ENCODE results near the gene KIAA0930.
A peak's percentile ranks its signal among the peaks of the same experiment; 100 is the strongest.

KIAA0930 gene

GRCh38 chr22:45238957-45239680 is 1.6 kb downstream of the KIAA0930 start:
- no peak for DNase-seq (ENCODE audit: low read depth, low spot score)
- H3K27ac ChIP-seq: peak overlapping the region; percentile 62

- no peak overlapping the region for H3K27ac ChIP-seq
- DNase-seq (ENCODE audit: low read depth, low spot score): no peak
Observed at GRCh38 chr22:45238076-45238956, 2.4 kb downstream of the KIAA0930 start.

- DNase-seq (ENCODE audit: low read depth, low spot score): no peak
- no peak overlapping the region for H3K27ac ChIP-seq
Observed at GRCh38 chr22:45237065-45237990, 3.4 kb downstream of the KIAA0930 start.

GRCh38 chr22:45235851-45236342 is 4.8 kb downstream of the KIAA0930 start:
- no peak for DNase-seq (ENCODE audit: low read depth, low spot score)
- H3K27ac ChIP-seq: no peak overlapping the region

GRCh38 chr22:45235101-45235777 is 5.5 kb downstream of the KIAA0930 start:
- DNase-seq (ENCODE audit: low read depth, low spot score): no peak
- H3K27ac ChIP-seq: no peak overlapping the region

GRCh38 chr22:45233827-45234226 is 6.9 kb downstream of the KIAA0930 start:
- no peak for DNase-seq (ENCODE audit: low read depth, low spot score)
- H3K27ac ChIP-seq: no peak overlapping the region

- no peak overlapping the region for H3K27ac ChIP-seq
Observed at GRCh38 chr22:45233386-45233785, 7.3 kb downstream of the KIAA0930 start.

GRCh38 chr22:45231293-45231692 is 9.4 kb downstream of the KIAA0930 start:
- no peak for DNase-seq (ENCODE audit: low read depth, low spot score)
- peak overlapping the region; percentile 92 for H3K27ac ChIP-seq

More at GRCh38 chr22:45233386-45233785, 7.3 kb downstream of the KIAA0930 start:
- DNase-seq (ENCODE audit: low read depth, low spot score): no peak

- peak overlapping the region; percentile 92 for H3K27ac ChIP-seq
- DNase-seq (ENCODE audit: low read depth, low spot score): no peak
Observed at GRCh38 chr22:45230026-45230721, 10.5 kb downstream of the KIAA0930 start.

GRCh38 chr22:45229181-45229580 is 11.5 kb downstream of the KIAA0930 start:
- DNase-seq (ENCODE audit: low read depth, low spot score): no peak
- no peak overlapping the region for H3K27ac ChIP-seq

GRCh38 chr22:45228401-45228754 is 12.3 kb downstream of the KIAA0930 start:
- H3K27ac ChIP-seq: no peak overlapping the region
- DNase-seq (ENCODE audit: low read depth, low spot score): no peak

GRCh38 chr22:45227645-45228400 is 12.9 kb downstream of the KIAA0930 start:
- no peak overlapping the region for H3K27ac ChIP-seq
- DNase-seq (ENCODE audit: low read depth, low spot score): no peak

- H3K27ac ChIP-seq: peak overlapping the region; percentile 83
- no peak for DNase-seq (ENCODE audit: low read depth, low spot score)
Observed at GRCh38 chr22:45226503-45227186, 14.0 kb downstream of the KIAA0930 start.

GRCh38 chr22:45225732-45226502 is 14.8 kb downstream of the KIAA0930 start:
- no peak for DNase-seq (ENCODE audit: low read depth, low spot score)
- peak overlapping the region; percentile 83 for H3K27ac ChIP-seq

- DNase-seq (ENCODE audit: low read depth, low spot score): no peak
- H3K27ac ChIP-seq: peak overlapping the region; percentile 83
Observed at GRCh38 chr22:45224988-45225731, 15.5 kb downstream of the KIAA0930 start.

GRCh38 chr22:45224331-45224730 is 16.4 kb downstream of the KIAA0930 start:
- H3K27ac ChIP-seq: no peak overlapping the region

More at GRCh38 chr22:45224331-45224730, 16.4 kb downstream of the KIAA0930 start:
- DNase-seq (ENCODE audit: low read depth, low spot score): no peak

Data from epithelial cell of prostate (primary cell).